ENCODE results near the gene SRGAP1.

GRCh38 chr12:63982604-63983295 lies 138.2 kb downstream of the SRGAP1 start:
- TF ChIP-seq CTCF (IDR thresholded peaks at IDR 0.05) (no peak), POLR2AphosphoS5 (IDR thresholded peaks at IDR 0.05; ENCODE audit: insufficient read depth in 1 of 2, low read depth in 1 of 2) (no peak), POLR2A (IDR thresholded peaks at IDR 0.05) (no peak)

All from vagina (tissue), 2 donors.